NT2/D1 (cell line): ENCODE results near the gene KRTAP3-1.

Source experiments
- SUZ12 ChIP-seq: IDR thresholded peaks from 2 replicates; pipeline ENCODE4 v1.6.1; 2011; ENCODE audit not compliant: insufficient read length, insufficient read depth; ENCODE audit errors: extremely low read depth
- YY1 ChIP-seq: IDR thresholded peaks from 2 replicates; pipeline ENCODE4 v1.6.1; 2011; ENCODE audit not compliant: insufficient read length, insufficient read depth
- ZNF274 ChIP-seq: IDR thresholded peaks from 2 replicates; pipeline ENCODE4 v1.6.1; 2011; ENCODE audit warnings: mild to moderate bottlenecking, low read depth, low read length

DNA sequence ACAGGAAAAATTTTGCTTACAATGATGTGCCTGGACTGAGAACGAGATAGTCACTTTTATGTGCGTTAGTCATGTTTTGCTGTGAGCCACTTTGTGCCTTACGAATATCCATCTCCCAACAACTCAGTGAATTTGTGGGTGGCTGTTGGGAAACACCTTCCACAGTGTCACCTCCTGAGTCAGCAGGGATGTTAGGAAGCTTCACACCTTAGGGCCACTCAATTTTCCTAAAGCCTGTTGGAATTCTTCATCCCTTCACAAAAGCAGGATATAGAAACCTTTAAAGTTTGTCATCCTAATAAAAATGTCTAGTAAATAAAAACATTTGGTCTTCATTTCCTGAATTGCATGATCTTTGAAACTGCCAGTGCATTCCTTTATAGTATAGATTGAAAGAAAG lies 4.3 kb upstream of the KRTAP3-1 start:
- TF ChIP-seq SUZ12 (no peak), ZNF274 (no peak), YY1 (no peak)
